IMR-90 (cell line): ENCODE data around the gene PRKCE. TPM values are rescaled to one million over a fixed set of nuclear protein-coding genes. Genes with fewer than 3 reads are reported as not detected.

Experiments
- ATAC-seq: fragments of 200-7000 bp; cut with Tn5 transposase; 2 replicates; pipeline ENCODE4 v1.9.1; 2020; ENCODE audit warnings: low read depth, mild to moderate bottlenecking, moderate library complexity
- BruUV-seq: library from RNA; stranded (reverse); fragments of 400-500 nt; replicated peaks from 2 replicates; lab custom pipeline; 2021; lab: Mats Ljungman, UMichigan
- CTCF ChIA-PET: fragments of 300-600 bp; formaldehyde crosslinking; extraction: SDS; loops from one replicate; lab custom pipeline; 2021; ENCODE audit warnings: antibody characterized with exemption; lab: Yijun Ruan, JAX
- POLR2A ChIA-PET: fragments of 300-600 bp; sonication (Branson Sonifier 250); formaldehyde crosslinking; loops from one replicate; lab custom pipeline; 2022; ENCODE audit warnings: antibody characterized with exemption; ENCODE audit not compliant: unreplicated experiment; lab: Charles Lee
- DNase-seq: peaks from one replicate; pipeline ENCODE4 v3.0.0; 2013
- H2AFZ ChIP-seq: replicated peaks from 2 replicates; pipeline ENCODE3; 2013; ENCODE audit warnings: low read length, mild to moderate bottlenecking; ENCODE audit not compliant: poor library complexity
- H2AK5ac ChIP-seq: 2 replicates; pipeline ENCODE4 v1.6.1; 2013; ENCODE audit warnings: low read depth, low read length, inconsistent platforms
- H2AK9ac ChIP-seq: replicated peaks from 2 replicates; pipeline ENCODE3; 2013; ENCODE audit warnings: mild to moderate bottlenecking, low read depth, low read length, moderate library complexity; ENCODE audit not compliant: poor library complexity
- H2BK120ac ChIP-seq: 2 replicates; pipeline ENCODE4 v1.6.1; 2013; ENCODE audit warnings: low read depth, low read length, inconsistent platforms
- H2BK15ac ChIP-seq: 3 replicates; pipeline ENCODE4 v1.6.1; 2013; ENCODE audit warnings: low read depth, low read length, inconsistent platforms
- H2BK20ac ChIP-seq: 2 replicates; pipeline ENCODE4 v1.6.1; 2013; ENCODE audit warnings: low read depth, mild to moderate bottlenecking, inconsistent platforms, low read length, moderate library complexity
- H2BK5ac ChIP-seq: 2 replicates; pipeline ENCODE4 v1.6.1; 2013; ENCODE audit warnings: mild to moderate bottlenecking, low read depth, low read length, inconsistent platforms; ENCODE audit not compliant: poor library complexity, severe bottlenecking
- H3K14ac ChIP-seq: replicated peaks from 2 replicates; pipeline ENCODE4 v1.6.1; 2013; ENCODE audit warnings: low read depth, low read length, inconsistent platforms
- H3K18ac ChIP-seq: 2 replicates; pipeline ENCODE4 v1.6.1; 2013; ENCODE audit warnings: low read depth, low read length, control low read depth
- H3K23ac ChIP-seq: 2 replicates; pipeline ENCODE4 v1.6.1; 2013; ENCODE audit warnings: low read depth, low read length, inconsistent platforms
- H3K27ac ChIP-seq: 2 replicates; pipeline ENCODE4 v1.5.1; 2013; ENCODE audit warnings: mild to moderate bottlenecking, control low read depth, low read length; ENCODE audit not compliant: insufficient read depth
- H3K27me3 ChIP-seq: 2 replicates; pipeline ENCODE4 v1.6.1; 2013; ENCODE audit warnings: low read length; ENCODE audit not compliant: control insufficient read depth, insufficient read depth
- H3K36me3 ChIP-seq: 2 replicates; pipeline ENCODE4 v1.6.1; 2013; ENCODE audit warnings: low read length, mixed read lengths; ENCODE audit not compliant: control insufficient read depth, insufficient read depth
- H3K4ac ChIP-seq: 2 replicates; pipeline ENCODE4 v1.6.1; 2013; ENCODE audit warnings: low read depth, low read length, inconsistent platforms
- H3K4me1 ChIP-seq: 2 replicates; pipeline ENCODE4 v1.6.1; 2013; ENCODE audit warnings: low read length, mixed read lengths; ENCODE audit not compliant: control insufficient read depth, insufficient read depth
- H3K4me2 ChIP-seq: 2 replicates; pipeline ENCODE4 v1.6.1; 2013; ENCODE audit warnings: low read depth, mild to moderate bottlenecking, control low read depth, low read length, moderate library complexity
- H3K4me3 ChIP-seq: 2 replicates; pipeline ENCODE4 v1.5.1; 2013; ENCODE audit warnings: low read depth, mild to moderate bottlenecking, control low read depth, low read length, moderate library complexity; ENCODE audit not compliant: insufficient read depth
- H3K56ac ChIP-seq: 2 replicates; pipeline ENCODE4 v1.6.1; 2013; ENCODE audit warnings: low read length, inconsistent platforms; ENCODE audit not compliant: insufficient read depth; ENCODE audit errors: extremely low read depth
- H3K79me1 ChIP-seq, 2 experiments: 2 replicates each; pipeline ENCODE4 v1.6.1; 2013; ENCODE audit warnings: low read length in 2 of 2, inconsistent platforms in 1 of 2, low read depth in 1 of 2
- H3K9ac ChIP-seq: 2 replicates; pipeline ENCODE4 v1.6.1; 2013; ENCODE audit warnings: low read depth, low read length, control low read depth
- H3K9me1 ChIP-seq: 2 replicates; pipeline ENCODE4 v1.6.1; 2013; ENCODE audit warnings: low read length, inconsistent platforms; ENCODE audit not compliant: insufficient read depth
- H3K9me3 ChIP-seq: 2 replicates; pipeline ENCODE4 v1.6.1; 2013; ENCODE audit warnings: low read length; ENCODE audit not compliant: control insufficient read depth, insufficient read depth
- H4K20me1 ChIP-seq: 2 replicates; pipeline ENCODE4 v1.6.1; 2013; ENCODE audit warnings: low read length, inconsistent platforms; ENCODE audit not compliant: insufficient read depth
- H4K5ac ChIP-seq: 2 replicates; pipeline ENCODE4 v1.6.1; 2013; ENCODE audit warnings: mild to moderate bottlenecking, low read depth, low read length, control low read depth
- H4K8ac ChIP-seq, 2 experiments: 2 replicates each; pipeline ENCODE4 v1.6.1; 2013; ENCODE audit warnings: low read depth in 2 of 2, low read length in 2 of 2, control low read depth in 1 of 2, inconsistent platforms in 1 of 2
- H4K91ac ChIP-seq: 2 replicates; pipeline ENCODE4 v1.6.1; 2013; ENCODE audit warnings: low read depth, low read length, inconsistent platforms; ENCODE audit not compliant: insufficient read depth
- BHLHE40 ChIP-seq: fragments of 150-350 bp; IDR thresholded peaks from 2 replicates; pipeline ENCODE4 v1.6.1; 2016; ENCODE audit warnings: mild to moderate bottlenecking, low read depth, low read length
- CHD1 ChIP-seq: IDR thresholded peaks from 2 replicates; pipeline ENCODE4 v1.6.1; 2012; ENCODE audit warnings: low read depth, low read length, improper control_type of control experiment
- CTCF ChIP-seq: conservative IDR thresholded peaks from 2 replicates; pipeline ENCODE4 v1.5.1; 2012; ENCODE audit warnings: mild to moderate bottlenecking, low read depth, low read length, improper control_type of control experiment
- ELK1 ChIP-seq: fragments of 150-350 bp; IDR thresholded peaks from 2 replicates; pipeline ENCODE4 v1.6.1; 2016; ENCODE audit warnings: low read depth, mild to moderate bottlenecking, low read length, moderate library complexity, borderline replicate concordance
- FOS ChIP-seq: fragments of 150-350 bp; IDR thresholded peaks from 2 replicates; pipeline ENCODE4 v1.6.1; 2016; ENCODE audit warnings: low read depth, low read length
- MAZ ChIP-seq: IDR thresholded peaks from 2 replicates; pipeline ENCODE4 v1.6.1; 2012; ENCODE audit warnings: low read depth, mild to moderate bottlenecking, low read length, improper control_type of control experiment, moderate library complexity, borderline replicate concordance
- MXI1 ChIP-seq: IDR thresholded peaks from 2 replicates; pipeline ENCODE4 v1.6.1; 2012; ENCODE audit warnings: low read depth, mild to moderate bottlenecking, low read length, moderate library complexity, borderline replicate concordance
- NFE2L2 ChIP-seq: fragments of 150-350 bp; IDR thresholded peaks from 2 replicates; pipeline ENCODE4 v1.6.1; 2016; ENCODE audit warnings: low read depth, mild to moderate bottlenecking, low read length
- POLR2A ChIP-seq: IDR thresholded peaks from 2 replicates; pipeline ENCODE4 v1.6.1; 2012; ENCODE audit warnings: mild to moderate bottlenecking, low read depth, low read length
- RAD21 ChIP-seq: IDR thresholded peaks from 2 replicates; pipeline ENCODE4 v1.6.1; 2012; ENCODE audit warnings: low read length, improper control_type of control experiment
- RCOR1 ChIP-seq: IDR thresholded peaks from 2 replicates; pipeline ENCODE4 v1.6.1; 2012; ENCODE audit warnings: mild to moderate bottlenecking, low read length, improper control_type of control experiment; ENCODE audit not compliant: insufficient replicate concordance
- RFX5 ChIP-seq: IDR thresholded peaks from 2 replicates; pipeline ENCODE4 v1.8.0; 2012; ENCODE audit warnings: low read depth, mild to moderate bottlenecking, low read length, moderate library complexity
- USF2 ChIP-seq: fragments of 150-350 bp; IDR thresholded peaks from 2 replicates; pipeline ENCODE4 v1.6.1; 2017; ENCODE audit warnings: mild to moderate bottlenecking, antibody characterized with exemption, low read length, low read depth
- WGBS, 2 experiments: methylation state at CpG; one replicate each; pipeline versions ENCODE4 v1.1.5 to v1.1.7; 2013; ENCODE audit warnings: missing lambda C conversion rate in 2 of 2; ENCODE audit not compliant: insufficient read length in 1 of 2; ENCODE audit errors: extremely low coverage in 2 of 2; 5-methylcytosine and 5-hydroxymethylcytosine counted together
- dilution Hi-C: fragments of 300-500 bp; cut with HindIII; formaldehyde crosslinking; loops from one replicate; pipeline ENCODE4 v1.14.3; 2018; ENCODE audit warnings: low sequenced_read_pairs; ENCODE audit not compliant: unreplicated experiment
- in situ Hi-C: fragments of 300-500 bp; cut with MboI; formaldehyde crosslinking; loops from 3 replicates; pipeline ENCODE4 v1.14.3; 2019; ENCODE audit warnings: low sequenced_read_pairs, inconsistent platforms, mixed read lengths
- intact Hi-C: fragments of 100-400 bp; cut with micrococcal nuclease; formaldehyde crosslinking; loops from 2 replicates; pipeline ENCODE4 v1.10.0; 2022
- polyA plus RNA-seq, 3 experiments: library from polyadenylated mRNA; depleted of rRNA; stranded (reverse); fragments of >200 nt; gene quantifications; 2 replicates each; pipeline ENCODE4 v1.2.3, GENCODE V29; 2012; ENCODE audit warnings: low replicate concordance in 1 of 3
- total RNA-seq: library from RNA; depleted of rRNA; stranded (reverse); fragments of >200 nt; gene quantifications from 2 replicates; pipeline ENCODE4 v1.2.3, GENCODE V29; 2012

The PRKCE gene
- total and polyA plus RNA-seq, 2 of the 4 experiments (the other 2 are of a cell fraction): 8.1 to 32.4 TPM

- no peaks in the 10 kb centered on the region for H3K36me3 ChIP-seq
- ATAC-seq (no peak), DNase-seq (no peak)
- H2BK5ac ChIP-seq: no peak overlapping the region
- no peak overlapping the region for H3K4ac ChIP-seq
- intact Hi-C loops: no loop called here
- H4K8ac ChIP-seq: no peak overlapping the region
- peaks cover 7% of the 10 kb centered on the region; the same call in 1 of the 2 replicates for H4K20me1 ChIP-seq
- H3K9me1 ChIP-seq: 0 out of 2 replicates have a peak, but pooled peaks cover 2% of the 10 kb centered on the region
- no peak overlapping the region for H3K27ac ChIP-seq
- no peak overlapping the region for H2AFZ ChIP-seq
- dilution Hi-C loops: no loop called here
- H3K56ac ChIP-seq: no peak overlapping the region
- H2BK20ac ChIP-seq: no peak overlapping the region
- H3K4me3 ChIP-seq: no peak overlapping the region
- H2AK5ac ChIP-seq: no peak overlapping the region
- H3K9ac ChIP-seq: no peak overlapping the region
- no TSS peak for BruUV-seq
- H4K5ac ChIP-seq: no peak overlapping the region
- H3K4me1 ChIP-seq: no peaks in the 10 kb centered on the region
- no peak overlapping the region for H3K4me2 ChIP-seq
- no peak overlapping the region for H2BK15ac ChIP-seq
- ChIA-PET CTCF (no interaction called here), POLR2A (no interaction called here)
- H3K27me3 ChIP-seq: no peaks in the 10 kb centered on the region
- in situ Hi-C loops: no loop called here
- H3K9me3 ChIP-seq: no peaks in the 10 kb centered on the region
- no peak overlapping the region for H3K18ac ChIP-seq
- no CpG with 5 or more reads among the region's 4 CpGs for WGBS, 2 experiments
- TF ChIP-seq MXI1: no peak
- TF ChIP-seq ELK1: no peak
- TF ChIP-seq RCOR1: no peak
- TF ChIP-seq NFE2L2: no peak
- no peak for TF ChIP-seq RAD21
- TF ChIP-seq MAZ: no peak
- no peak for TF ChIP-seq FOS
- TF ChIP-seq RFX5: no peak
- no peak for TF ChIP-seq POLR2A
- TF ChIP-seq CHD1: no peak
- TF ChIP-seq BHLHE40: no peak
- no peak for TF ChIP-seq USF2
- no peak for TF ChIP-seq CTCF
- no peak overlapping the region for H3K23ac ChIP-seq
- H3K14ac ChIP-seq: no peak overlapping the region
- H4K91ac ChIP-seq: no peak overlapping the region
- H2AK9ac ChIP-seq: no peak overlapping the region
- H2BK120ac ChIP-seq: no peak overlapping the region
- peaks cover 3 to 6% of the 10 kb centered on the region in 2 experiments; a peak in 3 of 4 replicates for H3K79me1 ChIP-seq
Observed at GRCh38 chr2:45728458-45728942, 77.0 kb downstream of the PRKCE start.
